ENCODE data around the gene AMIGO2.

The AMIGO2 gene

GRCh38 chr12:47100160-47100559, 20.4 kb upstream of the AMIGO2 start:
- Histone ChIP-seq H3K9me3 (ENCODE audit: severe bottlenecking) (no peaks in the 10 kb centered on the region), H3K36me3 (ENCODE audit: low read depth) (peaks cover 3% of the 10 kb centered on the region; the same call in 1 of the 2 replicates), H3K4me3 (ENCODE audit: severe bottlenecking) (no peak overlapping the region), H3K27me3 (ENCODE audit: insufficient read depth, poor library complexity, severe bottlenecking) (no peaks in the 10 kb centered on the region), H3K4me1 (ENCODE audit: insufficient read depth, poor library complexity, severe bottlenecking) (peaks cover 39% of the 10 kb centered on the region), H3K27ac (ENCODE audit: poor library complexity, severe bottlenecking) (peak overlapping the region; percentile 99)
- ATAC-seq (ENCODE audit: low read depth): no peak
- TF ChIP-seq CTCF (IDR thresholded peaks at IDR 0.05; ENCODE audit: poor library complexity, severe bottlenecking): no peak
- no peak for DNase-seq (ENCODE audit: low spot score)

GRCh38 chr12:47099610-47100009, 19.9 kb upstream of the AMIGO2 start:
- no peak for TF ChIP-seq CTCF (IDR thresholded peaks at IDR 0.05; ENCODE audit: poor library complexity, severe bottlenecking)
- no peaks in the 10 kb centered on the region for H3K9me3 ChIP-seq (ENCODE audit: severe bottlenecking)
- no peaks in the 10 kb centered on the region for H3K27me3 ChIP-seq (ENCODE audit: insufficient read depth, poor library complexity, severe bottlenecking)
- peak overlapping the region; percentile 99 for H3K27ac ChIP-seq (ENCODE audit: poor library complexity, severe bottlenecking)
- no peak for ATAC-seq (ENCODE audit: low read depth)
- DNase-seq (ENCODE audit: low spot score): no peak
- H3K4me3 ChIP-seq (ENCODE audit: severe bottlenecking): no peak overlapping the region
- peaks cover 4% of the 10 kb centered on the region; the same call in 1 of the 2 replicates for H3K36me3 ChIP-seq (ENCODE audit: low read depth)
- peaks cover 44% of the 10 kb centered on the region for H3K4me1 ChIP-seq (ENCODE audit: insufficient read depth, poor library complexity, severe bottlenecking)

- no peak for TF ChIP-seq CTCF (IDR thresholded peaks at IDR 0.05; ENCODE audit: poor library complexity, severe bottlenecking)
- peak overlapping the region; percentile 99 for H3K27ac ChIP-seq (ENCODE audit: poor library complexity, severe bottlenecking)
These were observed 18.3 kb upstream of the AMIGO2 start for GRCh38 chr12:47098099-47098498.

GRCh38 chr12:47097276-47097896, 17.6 kb upstream of the AMIGO2 start:
- H3K4me1 ChIP-seq (ENCODE audit: insufficient read depth, poor library complexity, severe bottlenecking): peaks cover 59% of the 10 kb centered on the region

More at GRCh38 chr12:47098099-47098498, 18.3 kb upstream of the AMIGO2 start:
- H3K36me3 ChIP-seq (ENCODE audit: low read depth): peaks cover 4% of the 10 kb centered on the region; the same call in 1 of the 2 replicates
- H3K4me3 ChIP-seq (ENCODE audit: severe bottlenecking): no peak overlapping the region
- DNase-seq (ENCODE audit: low spot score) (no peak), ATAC-seq (ENCODE audit: low read depth) (no peak)
- H3K9me3 ChIP-seq (ENCODE audit: severe bottlenecking): no peaks in the 10 kb centered on the region
- H3K4me1 ChIP-seq (ENCODE audit: insufficient read depth, poor library complexity, severe bottlenecking): peaks cover 59% of the 10 kb centered on the region
- H3K27me3 ChIP-seq (ENCODE audit: insufficient read depth, poor library complexity, severe bottlenecking): no peaks in the 10 kb centered on the region

More at GRCh38 chr12:47097276-47097896, 17.6 kb upstream of the AMIGO2 start:
- Histone ChIP-seq H3K27me3 (ENCODE audit: insufficient read depth, poor library complexity, severe bottlenecking) (no peaks in the 10 kb centered on the region), H3K36me3 (ENCODE audit: low read depth) (peaks cover 4% of the 10 kb centered on the region; the same call in 1 of the 2 replicates), H3K4me3 (ENCODE audit: severe bottlenecking) (no peak overlapping the region), H3K9me3 (ENCODE audit: severe bottlenecking) (no peaks in the 10 kb centered on the region), H3K27ac (ENCODE audit: poor library complexity, severe bottlenecking) (peak overlapping the region; percentile 99)
- TF ChIP-seq CTCF (IDR thresholded peaks at IDR 0.05; ENCODE audit: poor library complexity, severe bottlenecking): no peak
- DNase-seq (ENCODE audit: low spot score) (no peak), ATAC-seq (ENCODE audit: low read depth) (no peak; the same call in 2 of the 3 replicates)

Measured in RWPE2 (cell line).